Measurements from ENCODE around the gene PNMA1. TPM values are rescaled to one million over a fixed set of nuclear protein-coding genes. Genes with fewer than 3 reads are reported as not detected.

Gene PNMA1, protein sequence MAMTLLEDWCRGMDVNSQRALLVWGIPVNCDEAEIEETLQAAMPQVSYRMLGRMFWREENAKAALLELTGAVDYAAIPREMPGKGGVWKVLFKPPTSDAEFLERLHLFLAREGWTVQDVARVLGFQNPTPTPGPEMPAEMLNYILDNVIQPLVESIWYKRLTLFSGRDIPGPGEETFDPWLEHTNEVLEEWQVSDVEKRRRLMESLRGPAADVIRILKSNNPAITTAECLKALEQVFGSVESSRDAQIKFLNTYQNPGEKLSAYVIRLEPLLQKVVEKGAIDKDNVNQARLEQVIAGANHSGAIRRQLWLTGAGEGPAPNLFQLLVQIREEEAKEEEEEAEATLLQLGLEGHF
- 52.7 and 59.0 TPM in 2 replicates for total RNA-seq
- long read RNA-seq, transcript PNMA1-201 (1 exons, 2,590 nt), result major isoform, 64 of 64 reads
- long read RNA-seq, partial matches to known transcripts, result 0 of 64 reads
- long read RNA-seq, other reads (novel, unspliced or antisense), result 0 of 64 reads

DNA sequence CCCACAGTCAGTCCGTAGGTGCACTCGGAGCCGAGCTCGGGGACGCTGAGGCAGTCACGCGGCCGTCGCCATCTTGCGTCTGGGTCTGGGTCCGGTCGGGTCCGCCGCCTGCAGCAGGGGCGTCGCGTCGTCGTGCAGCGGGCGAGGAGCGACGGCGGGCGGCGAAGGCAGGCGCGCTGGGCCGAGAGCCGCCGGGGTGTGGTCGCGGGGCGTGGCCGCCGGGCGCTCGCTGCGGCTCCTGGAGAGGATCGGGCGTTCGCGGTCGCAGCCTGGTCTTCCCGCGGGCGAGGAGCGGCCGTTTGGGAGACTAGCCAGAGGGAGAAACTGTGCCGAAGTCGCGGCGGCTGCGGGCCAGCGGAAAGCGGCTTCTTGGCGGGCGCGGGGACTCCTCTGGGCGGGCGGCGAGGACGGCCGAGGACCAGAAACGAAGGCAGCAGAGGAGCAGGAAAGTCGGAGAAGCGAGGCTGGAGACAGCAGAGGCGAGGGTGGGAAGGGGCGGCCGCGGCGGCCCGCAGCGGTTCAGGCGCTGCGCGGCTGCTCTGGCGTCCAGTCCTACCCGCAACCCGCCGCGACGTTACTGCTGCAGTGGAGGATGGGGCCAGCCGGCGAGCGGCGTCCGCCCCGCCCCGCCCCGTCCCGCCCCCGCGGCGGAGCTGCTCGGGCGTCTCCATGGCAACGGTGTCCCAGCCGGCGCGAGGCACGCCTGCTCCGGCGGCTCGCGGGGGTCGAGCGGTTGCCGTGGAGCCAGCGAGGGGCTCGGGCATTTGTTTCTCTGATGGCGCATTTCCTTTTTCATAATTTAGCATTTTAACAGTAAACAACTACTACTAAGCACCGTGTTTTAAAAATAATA lies at the start of gene PNMA1:
PNMA1 (minus strand) TSS at position 582 of the 853 bp plus-strand sequence. CDS start 745 bp downstream, outside the sequence.
- TF ChIP-seq, protein P1, sequence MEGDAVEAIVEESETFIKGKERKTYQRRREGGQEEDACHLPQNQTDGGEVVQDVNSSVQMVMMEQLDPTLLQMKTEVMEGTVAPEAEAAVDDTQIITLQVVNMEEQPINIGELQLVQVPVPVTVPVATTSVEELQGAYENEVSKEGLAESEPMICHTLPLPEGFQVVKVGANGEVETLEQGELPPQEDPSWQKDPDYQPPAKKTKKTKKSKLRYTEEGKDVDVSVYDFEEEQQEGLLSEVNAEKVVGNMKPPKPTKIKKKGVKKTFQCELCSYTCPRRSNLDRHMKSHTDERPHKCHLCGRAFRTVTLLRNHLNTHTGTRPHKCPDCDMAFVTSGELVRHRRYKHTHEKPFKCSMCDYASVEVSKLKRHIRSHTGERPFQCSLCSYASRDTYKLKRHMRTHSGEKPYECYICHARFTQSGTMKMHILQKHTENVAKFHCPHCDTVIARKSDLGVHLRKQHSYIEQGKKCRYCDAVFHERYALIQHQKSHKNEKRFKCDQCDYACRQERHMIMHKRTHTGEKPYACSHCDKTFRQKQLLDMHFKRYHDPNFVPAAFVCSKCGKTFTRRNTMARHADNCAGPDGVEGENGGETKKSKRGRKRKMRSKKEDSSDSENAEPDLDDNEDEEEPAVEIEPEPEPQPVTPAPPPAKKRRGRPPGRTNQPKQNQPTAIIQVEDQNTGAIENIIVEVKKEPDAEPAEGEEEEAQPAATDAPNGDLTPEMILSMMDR (IDR thresholded peaks at IDR 0.05; ENCODE audit: unreplicated experiment), result no peak

DNA sequence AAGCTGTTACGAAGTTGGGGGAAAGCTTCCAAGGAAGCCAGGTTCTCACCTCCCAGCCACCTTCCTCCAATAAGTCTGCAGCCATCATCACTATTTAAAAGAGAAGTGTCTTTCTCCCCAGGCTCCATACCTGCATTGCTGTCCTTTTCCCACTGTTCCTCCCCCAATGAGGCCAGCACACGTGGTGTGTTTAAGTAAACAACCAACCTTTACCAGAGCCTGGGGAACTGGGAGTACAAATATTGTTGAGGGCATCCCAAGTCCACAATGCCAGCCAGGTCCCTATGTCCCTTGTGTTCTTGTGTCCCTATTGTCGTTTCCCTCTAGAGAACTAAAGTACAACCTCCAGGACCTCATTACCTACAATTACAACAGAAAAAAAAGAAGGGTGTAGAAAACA lies 49.2 kb upstream of the PNMA1 start:
- H3K4me3 Mint-ChIP-seq (ENCODE audit: low read depth), result no peak overlapping the region
- peaks cover 39% of the 10 kb centered on the region for H3K4me1 Mint-ChIP-seq (ENCODE audit: low read depth)
- peak overlapping the region; percentile 54 for H3K27ac Mint-ChIP-seq
- H3K27me3 Mint-ChIP-seq, result no peaks in the 10 kb centered on the region
- no peaks in the 10 kb centered on the region for H3K9me3 Mint-ChIP-seq (ENCODE audit: low read depth)
- TF ChIP-seq, protein P1 (IDR thresholded peaks at IDR 0.05; ENCODE audit: unreplicated experiment), result no peak
- no peaks in the 10 kb centered on the region for H3K36me3 Mint-ChIP-seq (ENCODE audit: insufficient read depth)
- DNase-seq (ENCODE audit: low spot score, unreplicated experiment), result no peak

More for the DNA sequence above, at the start of gene PNMA1:
- peak; percentile 69 for DNase-seq (ENCODE audit: low spot score, unreplicated experiment)
- peak within 1 kb of the TSS; percentile 94 for H3K4me3 Mint-ChIP-seq (ENCODE audit: low read depth)
- peaks cover 37% of the 10 kb centered on the region for H3K4me1 Mint-ChIP-seq (ENCODE audit: low read depth)
- H3K9me3 Mint-ChIP-seq (ENCODE audit: low read depth), result no peaks in the 10 kb centered on the region
- no peaks in the 10 kb centered on the region for H3K27me3 Mint-ChIP-seq
- H3K27ac Mint-ChIP-seq, result peak within 1 kb of the TSS; percentile 96
- peaks cover 8% of the 10 kb centered on the region for H3K36me3 Mint-ChIP-seq (ENCODE audit: insufficient read depth)

DNA sequence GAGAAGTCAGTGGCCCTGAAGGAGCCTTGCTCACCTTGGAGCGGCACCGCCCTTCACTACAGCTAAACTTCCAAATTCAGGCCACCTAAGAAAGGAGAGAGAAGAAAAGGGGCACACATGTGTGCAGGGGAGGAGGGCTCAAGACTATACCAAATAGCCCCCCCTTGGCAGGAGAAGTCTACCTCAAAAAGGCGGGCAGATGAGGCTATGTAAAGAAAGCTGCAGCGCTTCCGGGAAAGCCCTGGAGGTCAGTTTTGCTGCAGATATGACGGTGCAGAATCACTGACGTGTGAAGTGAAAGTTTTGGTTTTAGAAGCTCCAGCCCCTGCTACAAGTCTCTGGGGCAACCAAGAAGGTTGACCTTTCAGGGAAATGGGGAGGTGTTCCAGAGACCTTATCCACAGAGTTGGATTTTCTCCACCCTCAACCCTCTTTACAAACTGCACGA lies 48.2 kb upstream of the PNMA1 start:
- Mint-ChIP-seq H3K4me1 (ENCODE audit: low read depth) (peaks cover 48% of the 10 kb centered on the region), H3K4me3 (ENCODE audit: low read depth) (no peak overlapping the region), H3K36me3 (ENCODE audit: insufficient read depth) (no peaks in the 10 kb centered on the region), H3K27me3 (no peaks in the 10 kb centered on the region), H3K27ac (peak overlapping the region; percentile 74), H3K9me3 (ENCODE audit: low read depth) (no peaks in the 10 kb centered on the region)
- TF ChIP-seq, protein P1 (IDR thresholded peaks at IDR 0.05; ENCODE audit: unreplicated experiment), result no peak
- no peak for DNase-seq (ENCODE audit: low spot score, unreplicated experiment)

DNA sequence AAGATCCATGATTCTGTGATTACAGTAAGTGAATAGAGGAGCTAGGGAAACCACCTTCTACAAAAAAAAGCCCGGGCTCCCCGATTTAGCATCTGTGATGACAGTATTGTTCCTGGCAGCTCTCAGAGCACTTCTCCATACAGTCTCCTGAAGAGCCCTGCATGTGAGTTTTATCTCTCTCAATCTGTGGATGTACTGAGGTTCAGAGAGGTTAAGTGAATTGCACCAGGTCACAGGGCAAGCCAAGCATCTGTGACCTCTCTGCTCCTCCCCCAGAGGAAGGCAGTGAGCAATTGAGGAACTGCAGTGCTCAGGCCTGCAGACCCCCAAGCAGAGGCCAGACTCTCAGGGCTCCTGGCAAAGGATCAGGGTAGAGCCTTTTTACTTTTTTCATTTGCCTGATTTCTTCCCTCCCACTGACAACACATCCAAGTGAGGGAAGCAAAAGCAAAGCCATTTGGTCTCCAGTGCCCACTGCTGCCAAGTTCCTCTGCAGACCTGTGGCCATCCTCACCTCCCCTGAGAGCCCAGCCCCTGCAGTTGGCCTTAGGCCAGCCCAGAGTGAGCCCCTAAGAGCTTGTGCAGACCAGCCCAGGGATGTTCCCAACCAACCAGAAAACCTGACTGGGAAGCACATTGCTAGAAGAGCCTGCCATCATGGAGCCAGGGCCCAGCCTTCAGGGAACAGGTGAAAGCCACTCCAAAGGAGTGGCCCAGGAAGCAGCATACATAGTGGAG lies 47.6 kb upstream of the PNMA1 start:
- H3K9me3 Mint-ChIP-seq (ENCODE audit: low read depth), result no peaks in the 10 kb centered on the region
- H3K4me3 Mint-ChIP-seq (ENCODE audit: low read depth), result no peak overlapping the region
- TF ChIP-seq, protein P1 (IDR thresholded peaks at IDR 0.05; ENCODE audit: unreplicated experiment), result no peak
- no peaks in the 10 kb centered on the region for H3K27me3 Mint-ChIP-seq
- no peak overlapping the region for H3K27ac Mint-ChIP-seq
- DNase-seq (ENCODE audit: low spot score, unreplicated experiment), result no peak
- H3K4me1 Mint-ChIP-seq (ENCODE audit: low read depth), result peaks cover 48% of the 10 kb centered on the region
- H3K36me3 Mint-ChIP-seq (ENCODE audit: insufficient read depth), result no peaks in the 10 kb centered on the region

Measured in progenitor cell of endocrine pancreas (in vitro differentiated cells).